Aorta (tissue), 5 donors: ENCODE results near the gene LARGE1. TPM values are rescaled to one million over a fixed set of nuclear protein-coding genes. Genes with fewer than 3 reads are reported as not detected.

Experiments
- ATAC-seq: fragments of 200-7000 bp; cut with Tn5 transposase; one replicate; pipeline ENCODE4 v1.9.1; 2022; ENCODE audit warnings: moderate library complexity; ENCODE audit not compliant: low FRiP score
- DNase-seq, 2 donors: peaks; one replicate each; pipeline ENCODE4 v3.0.0-alpha.2; 2020
- H3K27ac ChIP-seq, 2 donors: one replicate each; pipeline ENCODE4 v1.5.1; 2013; ENCODE audit warnings: low read length in 2 of 2, mild to moderate bottlenecking in 2 of 2, moderate library complexity in 2 of 2, control low read depth in 1 of 2, inconsistent platforms in 1 of 2, low read depth in 1 of 2
- H3K27me3 ChIP-seq, 2 donors: one replicate each; pipeline ENCODE4 v1.6.1; 2013; ENCODE audit warnings: control low read depth in 1 of 2, low read length in 1 of 2, mild to moderate bottlenecking in 1 of 2, moderate library complexity in 1 of 2; ENCODE audit not compliant: insufficient read depth in 2 of 2, control insufficient read depth in 1 of 2
- H3K36me3 ChIP-seq, 2 donors: one replicate each; pipeline ENCODE4 v1.6.1; 2013; ENCODE audit warnings: control low read depth in 1 of 2, low read length in 1 of 2, mild to moderate bottlenecking in 1 of 2; ENCODE audit not compliant: insufficient read depth in 2 of 2, control insufficient read depth in 1 of 2
- H3K4me1 ChIP-seq, 2 donors: one replicate each; pipeline ENCODE4 v1.6.1; 2013; ENCODE audit warnings: low read length in 2 of 2, control low read depth in 1 of 2, mild to moderate bottlenecking in 1 of 2, moderate library complexity in 1 of 2; ENCODE audit not compliant: insufficient read depth in 2 of 2, control insufficient read depth in 1 of 2
- H3K4me3 ChIP-seq, 2 donors: one replicate each; pipeline ENCODE4 v1.5.1; 2013; ENCODE audit warnings: low read length in 2 of 2, control low read depth in 1 of 2, mild to moderate bottlenecking in 1 of 2
- H3K9me3 ChIP-seq: one replicate; pipeline ENCODE4 v1.6.1; 2013; ENCODE audit warnings: mild to moderate bottlenecking, low read length; ENCODE audit not compliant: control insufficient read depth
- WGBS, 2 donors: extraction: QIAGEN DNeasy Blood & Tissue Kit; methylation state at CpG; one replicate each; pipeline ENCODE4 v1.1.7; 2013; 5-methylcytosine and 5-hydroxymethylcytosine counted together
- intact Hi-C, 2 donors: fragments of 100-400 bp; cut with DNase I; formaldehyde crosslinking; loops; one replicate each; pipeline versions ENCODE4 v1.14.2 to v1.15.0; 2022
- polyA plus RNA-seq, 2 donors: library from polyadenylated mRNA; stranded (reverse); fragments of 200-250 nt; gene quantifications; one replicate each; pipeline ENCODE4 v1.2.3, GENCODE V29; 2013
- total RNA-seq, 2 donors: library from RNA; stranded (reverse); fragmentation: NEBNext Ultra II Directional; extraction: Animal tissue kit (Norgen Biotek cat#: 25700); gene quantifications; one replicate each; pipeline ENCODE4 v1.2.1, GENCODE V29; 2021
- donor health status: healthy with polysubstance abuse.
- donor health status: Bipolar disorder and iron deficiency.
- donor health status: DM: no; HTN: no; CAD: no.
- donor health status: DM: no; HTN: no; CAD: no.
- donor health status: DM: yes; HTN: yes; CAD: no.

The LARGE1 gene
- total and polyA plus RNA-seq, 4 donors, result 2.6 to 52.5 (median 24.0) TPM

DNA sequence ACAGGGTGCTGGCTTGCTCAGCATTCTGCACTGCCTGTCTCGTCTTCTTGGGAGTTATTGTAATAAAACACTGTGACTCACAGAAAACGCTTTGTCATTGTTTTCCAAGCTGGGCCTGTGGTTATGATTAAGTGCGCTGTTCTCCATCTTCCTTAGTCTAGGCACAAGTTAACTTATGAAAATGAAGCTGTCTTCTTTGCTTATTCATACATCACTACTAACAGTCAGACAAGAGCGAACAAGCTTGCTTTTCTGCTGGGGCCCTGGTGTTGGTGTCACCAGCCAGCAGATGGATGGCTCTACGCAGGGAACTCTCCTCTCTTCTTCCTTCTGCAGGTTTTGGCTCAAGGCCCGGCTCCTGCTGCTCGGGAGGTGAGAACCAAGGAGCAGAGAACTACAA lies 482.0 kb downstream of the LARGE1 start:
- ATAC-seq, result no peak
- Histone ChIP-seq H3K27me3 (no peaks in the 10 kb centered on the region), H3K4me1 (no peaks in the 10 kb centered on the region), H3K36me3 (peaks cover 0 to 2% of the 10 kb centered on the region in 2 donors), H3K27ac (no peak overlapping the region), H3K4me3 (no peak overlapping the region), H3K9me3 (no peaks in the 10 kb centered on the region)
- no peak for DNase-seq
- 71 to 73% methylated on average over 7 of the region's 7 CpGs for WGBS, 2 donors
- intact Hi-C loops, result no loop called here

DNA sequence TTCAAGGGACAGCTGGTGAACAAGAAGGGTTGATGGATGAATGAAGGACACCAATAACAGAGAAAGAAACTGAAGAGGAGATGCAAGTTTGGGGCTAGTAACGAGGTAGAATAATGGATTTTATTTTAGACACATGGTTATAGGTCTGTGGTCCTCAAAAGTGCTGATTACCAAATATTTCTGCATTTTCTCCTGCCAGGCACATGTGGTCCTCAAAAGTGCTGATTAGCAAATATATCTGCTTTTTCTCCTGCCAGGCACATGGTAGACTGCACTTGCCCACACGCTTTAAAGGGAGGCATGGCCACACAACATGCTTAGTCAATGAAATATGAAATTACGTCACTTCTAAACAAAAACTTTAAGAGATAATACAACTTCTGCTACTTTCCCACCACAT lies 489.0 kb downstream of the LARGE1 start:
- Histone ChIP-seq H3K27me3 (no peaks in the 10 kb centered on the region), H3K4me3 (no peak overlapping the region), H3K27ac (no peak overlapping the region), H3K9me3 (no peaks in the 10 kb centered on the region), H3K4me1 (no peaks in the 10 kb centered on the region), H3K36me3 (peaks cover 2 to 4% of the 10 kb centered on the region in 2 donors)
- ATAC-seq (no peak), DNase-seq (no peak)
- intact Hi-C loops, result no loop called here
- 97 to 98% methylated on average over 3 of the region's 3 CpGs for WGBS, 2 donors

DNA sequence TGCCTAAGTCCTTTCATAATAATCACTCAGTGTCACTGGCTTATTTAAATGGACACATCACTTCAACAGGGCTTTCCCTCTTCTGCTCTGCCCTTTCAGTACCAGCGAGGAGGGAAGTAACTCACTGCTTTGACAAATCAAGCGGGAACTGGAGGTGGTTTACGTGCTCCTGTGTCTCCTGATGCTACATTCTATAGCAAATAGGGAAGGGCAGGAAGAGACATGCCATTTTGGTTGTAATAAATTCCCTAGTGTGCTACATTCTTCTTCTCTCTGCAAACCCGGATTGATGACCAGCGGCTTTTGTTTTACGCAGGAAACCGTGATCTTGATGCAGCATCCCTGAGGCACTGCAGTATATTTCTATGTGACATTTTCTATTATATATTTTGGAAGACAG lies 491.0 kb downstream of the LARGE1 start:
- Histone ChIP-seq H3K36me3 (peaks cover 2 to 4% of the 10 kb centered on the region in 2 donors), H3K27me3 (no peaks in the 10 kb centered on the region), H3K4me1 (no peaks in the 10 kb centered on the region), H3K9me3 (no peaks in the 10 kb centered on the region), H3K27ac (no peak overlapping the region), H3K4me3 (no peak overlapping the region)
- whole genome bisulfite sequencing, 2 donors, result 96% methylated on average over 7 of the region's 7 CpGs
- DNase-seq (no peak), ATAC-seq (no peak)
- intact Hi-C loops, result no loop called here

DNA sequence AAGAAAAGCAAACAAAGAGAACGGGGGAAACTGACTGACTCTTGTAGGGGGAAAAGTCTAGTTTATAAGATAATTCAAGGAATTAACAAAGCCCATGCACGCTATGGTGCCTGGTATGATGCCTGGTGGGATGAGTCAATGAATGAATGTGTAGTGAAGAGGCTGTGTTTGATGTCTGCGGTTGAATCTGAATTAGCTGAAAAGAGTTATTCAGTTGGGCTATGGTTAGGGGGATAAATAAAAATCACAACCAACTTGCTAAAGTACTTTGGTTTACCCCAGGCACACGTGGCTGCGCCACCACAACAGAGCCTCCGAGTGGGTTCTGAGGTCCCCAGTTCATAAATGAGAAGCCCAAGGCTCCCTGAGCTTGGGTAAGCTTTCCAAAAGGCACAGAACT lies 492.8 kb downstream of the LARGE1 start:
- intact Hi-C loops, result no loop called here

DNA sequence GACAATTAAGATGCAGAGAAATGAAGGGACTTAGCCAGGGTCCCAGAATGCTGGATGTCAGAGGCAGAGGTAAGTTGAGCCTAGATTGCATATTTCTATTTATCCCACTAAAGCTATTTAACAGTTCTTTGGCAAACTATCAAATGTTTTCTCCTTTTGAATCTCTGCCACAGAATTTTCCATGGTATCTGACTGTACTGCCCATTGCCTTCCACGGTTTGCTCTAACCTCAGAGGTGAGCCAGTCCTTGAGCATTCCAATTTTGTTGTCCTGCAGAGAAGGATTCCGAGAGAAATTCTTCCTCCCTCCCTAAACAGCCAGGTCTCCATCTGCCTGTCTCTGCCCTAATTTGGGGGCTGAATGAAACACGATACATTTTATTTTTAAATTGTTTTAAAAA lies 493.8 kb downstream of the LARGE1 start:
- Histone ChIP-seq H3K36me3 (no peaks in the 10 kb centered on the region), H3K27ac (no peak overlapping the region), H3K27me3 (no peaks in the 10 kb centered on the region), H3K4me1 (no peaks in the 10 kb centered on the region), H3K4me3 (no peak overlapping the region), H3K9me3 (no peaks in the 10 kb centered on the region)
- intact Hi-C loops, result no loop called here
- WGBS, 2 donors, result 21% methylated on average over 3 of the region's 3 CpGs
- ATAC-seq (no peak), DNase-seq (no peak)

More for the DNA sequence above, 492.8 kb downstream of the LARGE1 start:
- H3K9me3 ChIP-seq, result no peaks in the 10 kb centered on the region
- H3K36me3 ChIP-seq, result peaks cover 0 to 4% of the 10 kb centered on the region in 2 donors
- DNase-seq (no peak), ATAC-seq (no peak)
- H3K27ac ChIP-seq, result no peak overlapping the region
- H3K4me1 ChIP-seq, result no peaks in the 10 kb centered on the region
- 53 to 56% methylated on average over 6 of the region's 6 CpGs for WGBS, 2 donors
- H3K4me3 ChIP-seq, result no peak overlapping the region
- no peaks in the 10 kb centered on the region for H3K27me3 ChIP-seq

DNA sequence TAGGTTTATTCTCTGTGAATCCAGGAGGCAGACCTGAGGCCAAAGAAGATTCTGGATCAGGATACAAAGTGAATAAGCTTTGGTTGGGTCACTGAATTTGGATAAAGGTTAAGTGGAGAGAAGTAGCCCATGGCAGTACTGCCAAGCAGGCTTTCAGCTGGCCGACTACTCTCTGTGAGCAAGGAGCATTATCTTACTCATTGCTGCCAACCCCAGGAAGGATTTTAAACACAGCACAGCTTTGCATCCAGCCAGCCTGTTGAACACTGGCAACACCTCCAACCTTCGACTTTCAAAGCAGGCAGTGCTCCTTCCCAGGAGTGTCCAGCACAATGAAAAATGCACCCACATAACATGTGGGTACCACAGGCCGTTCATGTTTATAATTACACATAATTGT lies 498.4 kb downstream of the LARGE1 start:
- ATAC-seq, result no peak
- no peak for DNase-seq
- no peaks in the 10 kb centered on the region for H3K9me3 ChIP-seq
- no peak overlapping the region for H3K4me3 ChIP-seq
- WGBS, 2 donors, result 38 to 45% methylated on average over 3 of the region's 3 CpGs
- intact Hi-C loops, result no loop called here
- H3K27ac ChIP-seq, result no peak overlapping the region
- H3K36me3 ChIP-seq, result no peaks in the 10 kb centered on the region
- H3K4me1 ChIP-seq, result no peaks in the 10 kb centered on the region
- H3K27me3 ChIP-seq, result no peaks in the 10 kb centered on the region

DNA sequence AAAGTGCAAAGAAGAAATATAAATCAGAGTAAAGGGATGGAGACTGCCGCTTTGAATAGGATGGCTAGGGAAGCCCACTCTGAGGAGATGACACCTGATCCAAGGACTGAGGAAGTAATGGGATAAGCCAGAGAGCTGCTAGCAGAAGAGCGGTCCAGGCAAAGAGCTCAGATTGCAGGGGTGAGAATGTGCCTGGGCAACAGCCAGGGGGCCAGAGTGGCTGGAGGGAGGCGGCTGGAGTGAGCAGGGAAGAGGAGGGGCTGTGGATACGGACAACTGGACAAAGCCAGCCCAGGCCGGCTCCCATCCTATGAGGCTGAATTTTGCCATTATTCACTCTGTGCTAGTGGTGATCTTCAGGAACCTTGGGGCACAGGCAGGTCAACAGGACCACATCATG lies 501.8 kb downstream of the LARGE1 start:
- H3K4me3 ChIP-seq, result no peak overlapping the region
- H3K27me3 ChIP-seq, result no peaks in the 10 kb centered on the region
- intact Hi-C loops, result no loop called here
- ATAC-seq, result no peak
- H3K27ac ChIP-seq, result no peak overlapping the region
- WGBS, 2 donors, result 94 to 95% methylated on average over 5 of the region's 5 CpGs
- no peaks in the 10 kb centered on the region for H3K9me3 ChIP-seq
- no peaks in the 10 kb centered on the region for H3K36me3 ChIP-seq
- no peak for DNase-seq
- no peaks in the 10 kb centered on the region for H3K4me1 ChIP-seq

DNA sequence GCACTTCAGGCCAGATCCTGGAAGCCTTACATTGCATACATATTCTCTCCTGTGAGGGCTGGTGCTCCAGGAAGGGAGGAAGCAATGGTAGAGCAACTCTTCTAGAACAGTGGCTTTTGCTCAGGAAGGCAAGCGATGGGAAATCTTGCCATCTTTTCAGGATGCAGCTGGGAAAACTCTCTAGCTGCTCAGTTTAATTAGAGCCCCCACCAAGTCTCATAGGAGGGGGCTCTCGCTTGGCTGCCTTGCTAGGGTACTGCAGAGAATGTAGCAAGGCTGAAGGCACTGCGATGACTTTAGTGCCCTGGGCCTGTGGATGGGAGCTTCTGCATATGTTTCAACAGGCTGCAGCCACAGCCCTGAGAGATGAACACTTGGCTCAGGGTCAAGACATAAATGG lies 504.9 kb downstream of the LARGE1 start:
- H3K9me3 ChIP-seq, result no peaks in the 10 kb centered on the region
- no peak for ATAC-seq
- intact Hi-C loops, result no loop called here
- WGBS, 2 donors, result 96 to 98% methylated on average over 3 of the region's 3 CpGs
- no peaks in the 10 kb centered on the region for H3K36me3 ChIP-seq
- H3K27me3 ChIP-seq, result no peaks in the 10 kb centered on the region
- no peak overlapping the region for H3K4me3 ChIP-seq
- no peak for DNase-seq
- H3K4me1 ChIP-seq, result no peaks in the 10 kb centered on the region
- H3K27ac ChIP-seq, result no peak overlapping the region

DNA sequence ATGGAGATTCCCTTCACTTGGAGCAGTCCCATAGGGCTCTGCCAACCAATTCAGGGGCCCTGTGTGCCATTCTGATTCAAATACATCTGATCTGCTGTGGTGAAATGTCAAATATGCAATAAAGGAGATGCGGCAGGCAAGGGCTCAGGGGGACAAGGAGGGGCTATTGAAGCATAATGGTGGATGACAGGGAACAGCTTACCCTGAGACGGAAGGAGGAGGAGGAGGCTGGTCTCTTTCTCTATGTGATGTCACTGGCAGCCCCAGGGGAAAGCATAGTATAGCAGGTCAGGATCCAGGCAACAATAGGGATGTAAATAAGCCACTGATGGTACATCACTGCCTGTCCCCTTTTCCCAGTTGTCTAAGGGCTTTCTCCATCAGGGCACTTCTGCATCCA lies 511.2 kb downstream of the LARGE1 start:
- H3K4me1 ChIP-seq, result no peaks in the 10 kb centered on the region
- H3K4me3 ChIP-seq, result no peak overlapping the region
- intact Hi-C loops, result no loop called here
- 96 to 100% methylated on average over 2 of the region's 2 CpGs for WGBS, 2 donors
- ATAC-seq (no peak), DNase-seq (no peak)
- no peaks in the 10 kb centered on the region for H3K27me3 ChIP-seq
- no peaks in the 10 kb centered on the region for H3K9me3 ChIP-seq
- H3K36me3 ChIP-seq, result no peaks in the 10 kb centered on the region
- no peak overlapping the region for H3K27ac ChIP-seq
